AG10803 (cell line): ENCODE measurements around the gene RAPGEF5.

ENCODE experiments used
- DNase-seq: peaks from one replicate; pipeline ENCODE4 v3.0.0; 2010; ENCODE audit warnings: low read depth
- H3K4me3 ChIP-seq: 2 replicates; pipeline ENCODE4 v1.5.1; 2011; ENCODE audit warnings: mild to moderate bottlenecking, low read length, control low read depth
- CTCF ChIP-seq: conservative IDR thresholded peaks from 2 replicates; pipeline ENCODE4 v1.5.1; 2011; ENCODE audit warnings: mild to moderate bottlenecking, low read length, control low read depth, inconsistent platforms

Gene RAPGEF5

GRCh38 chr7:22356010-22356691 lies 803 bp downstream of the RAPGEF5 start:
- DNase-seq = no peak
- no peak for TF ChIP-seq CTCF
- H3K4me3 ChIP-seq = no peak overlapping the region; the same call in 1 of the 2 replicates

GRCh38 chr7:22355620-22356009 lies 1.3 kb downstream of the RAPGEF5 start:
- DNase-seq = no peak
- no peak overlapping the region for H3K4me3 ChIP-seq
- no peak for TF ChIP-seq CTCF

- no peak overlapping the region for H3K4me3 ChIP-seq
- TF ChIP-seq CTCF = no peak
- no peak for DNase-seq
Observed at GRCh38 chr7:22354462-22354861, 2.5 kb downstream of the RAPGEF5 start.

- no peak for DNase-seq
- no peak overlapping the region for H3K4me3 ChIP-seq
- TF ChIP-seq CTCF = no peak
Observed at GRCh38 chr7:22352887-22353286, 4.1 kb downstream of the RAPGEF5 start.

- no peak for TF ChIP-seq CTCF
- peak; percentile 31 for DNase-seq
- no peak overlapping the region for H3K4me3 ChIP-seq
Observed at GRCh38 chr7:22351878-22352277, 5.1 kb downstream of the RAPGEF5 start.

- no peak for TF ChIP-seq CTCF
- no peak for DNase-seq
- no peak overlapping the region for H3K4me3 ChIP-seq
Observed at GRCh38 chr7:22351329-22351692, 5.6 kb downstream of the RAPGEF5 start.

GRCh38 chr7:22350466-22351328 lies 6.3 kb downstream of the RAPGEF5 start:
- DNase-seq = peak; percentile 50
- TF ChIP-seq CTCF = no peak
- H3K4me3 ChIP-seq = no peak overlapping the region
